Endothelial cell of umbilical vein (primary cell): ENCODE measurements around the gene PKD1. TPM values are rescaled to one million over a fixed set of nuclear protein-coding genes. Genes with fewer than 3 reads are reported as not detected.

Source experiments
- BruUV-seq: library from RNA; stranded (reverse); fragments of 400-500 nt; replicated peaks from 2 replicates; lab custom pipeline; 2021; lab: Mats Ljungman, UMichigan
- CTCF ChIA-PET: fragments of 300-600, 350-600 bp; sonication (Branson Sonifier 250); formaldehyde crosslinking; loops from one replicate; lab custom pipeline; 2021; ENCODE audit warnings: antibody characterized with exemption, inconsistent platforms; lab: Charles Lee
- POLR2A ChIA-PET: fragments of 300-600, 350-600 bp; sonication (Branson Sonifier 250); formaldehyde crosslinking; loops from one replicate; lab custom pipeline; 2021; ENCODE audit warnings: antibody characterized with exemption, inconsistent platforms; lab: Charles Lee
- DNase-seq: peaks from one replicate; pipeline ENCODE4 v3.0.0-alpha.2; 2011; ENCODE audit warnings: low read depth, low spot score
- FAIRE-seq: peaks from 2 replicates; lab custom pipeline; 2011; peaks lifted over from hg19 to GRCh38; lab: Jason Lieb, UNC
- H2AFZ ChIP-seq: 2 replicates; pipeline ENCODE4 v1.6.0; 2012; ENCODE audit warnings: low read depth, low read length, control low read depth, inconsistent platforms
- H3K27ac ChIP-seq: 2 replicates; pipeline ENCODE4 v1.5.1; 2011; ENCODE audit warnings: low read depth, mild to moderate bottlenecking, control low read depth, low read length, moderate library complexity; ENCODE audit not compliant: insufficient read depth
- H3K27me3 ChIP-seq, 2 experiments: 2 replicates each; pipeline versions ENCODE4 v1.6.0 to v1.6.1; 2011; ENCODE audit warnings: low read length in 2 of 2, mixed read lengths in 1 of 2; ENCODE audit not compliant: control insufficient read depth in 2 of 2, insufficient read depth in 2 of 2
- H3K36me3 ChIP-seq, 2 experiments: 2 replicates in 1 of 2; 3 replicates in 1 of 2; pipeline ENCODE4 v1.5.1; 2011; ENCODE audit warnings: low read length in 2 of 2, mild to moderate bottlenecking in 1 of 2, moderate library complexity in 1 of 2; ENCODE audit not compliant: control insufficient read depth in 2 of 2, insufficient read depth in 2 of 2; ENCODE audit errors: extremely low read depth in 1 of 2
- H3K4me1 ChIP-seq: 3 replicates; pipeline ENCODE4 v1.5.1; 2011; ENCODE audit warnings: mild to moderate bottlenecking, low read length; ENCODE audit not compliant: control insufficient read depth, insufficient read depth; ENCODE audit errors: extremely low read depth
- H3K4me2 ChIP-seq: 2 replicates; pipeline ENCODE4 v1.6.1; 2011; ENCODE audit warnings: low read length, control low read depth, mixed read lengths; ENCODE audit not compliant: insufficient read depth
- H3K4me3 ChIP-seq, 3 experiments: fragments of 200-600 bp in 1 of 3; sonication (generic), shearing (Covaris generic) in 1 of 3; replicated peaks in 1 of 3; 2 replicates each; pipeline ENCODE4 v1.5.1; 2011 to 2016; ENCODE audit warnings: control low read depth in 3 of 3, low read length in 3 of 3, mild to moderate bottlenecking in 2 of 3, inconsistent platforms in 1 of 3, low read depth in 1 of 3, moderate library complexity in 1 of 3; ENCODE audit not compliant: insufficient read depth in 1 of 3
- H3K79me2 ChIP-seq: 2 replicates; pipeline ENCODE4 v1.6.0; 2012; ENCODE audit warnings: low read length, inconsistent platforms; ENCODE audit not compliant: control insufficient read depth, insufficient read depth
- H3K9ac ChIP-seq: replicated peaks from 2 replicates; pipeline ENCODE3; 2011; ENCODE audit warnings: low read length, control low read depth; ENCODE audit not compliant: insufficient read depth; ENCODE audit errors: extremely low read depth
- H3K9me1 ChIP-seq: replicated peaks from 3 replicates; pipeline ENCODE4 v1.6.0; 2011; ENCODE audit warnings: mild to moderate bottlenecking, low read length; ENCODE audit not compliant: control insufficient read depth, insufficient read depth; ENCODE audit errors: extremely low read depth
- H3K9me3 ChIP-seq: replicated peaks from 2 replicates; pipeline ENCODE4 v1.5.1; 2012; ENCODE audit warnings: low read length, inconsistent platforms; ENCODE audit not compliant: control insufficient read depth, insufficient read depth
- H4K20me1 ChIP-seq: replicated peaks from 2 replicates; pipeline ENCODE3; 2011; ENCODE audit warnings: mild to moderate bottlenecking, low read length; ENCODE audit not compliant: control insufficient read depth, insufficient read depth; ENCODE audit errors: extremely low read depth
- CTCF ChIP-seq, 2 donors: IDR thresholded peaks; 1 replicate in 1 of 2; 2 replicates in 1 of 2; pipeline ENCODE4 v1.5.1; 2011; ENCODE audit warnings: low read length in 2 of 2, mild to moderate bottlenecking in 2 of 2, moderate library complexity in 2 of 2, control low read depth in 1 of 2, inconsistent platforms in 1 of 2, low read depth in 1 of 2; ENCODE audit not compliant: insufficient read depth in 1 of 2; ENCODE audit errors: extremely low read depth in 1 of 2
- EZH2 ChIP-seq: IDR thresholded peaks from 2 replicates; pipeline ENCODE4 v1.6.1; 2012; ENCODE audit warnings: borderline replicate concordance, low read depth, mild to moderate bottlenecking, moderate library complexity, low read length, inconsistent platforms; ENCODE audit not compliant: severe bottlenecking
- FOS ChIP-seq: IDR thresholded peaks from 2 replicates; pipeline ENCODE4 v1.6.1; 2011; ENCODE audit warnings: mild to moderate bottlenecking, low read length, moderate library complexity, borderline replicate concordance; ENCODE audit not compliant: insufficient read depth
- GATA2 ChIP-seq: IDR thresholded peaks from 2 replicates; pipeline ENCODE4 v1.7.0; 2011; ENCODE audit warnings: low read depth, mild to moderate bottlenecking, moderate library complexity, mixed read lengths, low read length; ENCODE audit not compliant: insufficient read length, insufficient read depth
- JUN ChIP-seq: IDR thresholded peaks from 2 replicates; pipeline ENCODE4 v1.6.1; 2011; ENCODE audit warnings: borderline replicate concordance, low read depth; ENCODE audit not compliant: insufficient read length, insufficient read depth
- MYC ChIP-seq: IDR thresholded peaks from one replicate; pipeline ENCODE4 v1.6.1; 2011; ENCODE audit warnings: mild to moderate bottlenecking, low read depth, low read length
- POLR2A ChIP-seq: IDR thresholded peaks from 2 replicates; pipeline ENCODE4 v1.6.1; 2012; ENCODE audit warnings: low read depth, mild to moderate bottlenecking, control low read depth, low read length
- POLR2AphosphoS5 ChIP-seq: IDR thresholded peaks from 2 replicates; pipeline ENCODE4 v1.6.1; 2012; ENCODE audit warnings: low read depth, mild to moderate bottlenecking, control low read depth, low read length, moderate library complexity; ENCODE audit not compliant: insufficient read depth
- dilution Hi-C: fragments of 300-500 bp; cut with MboI; formaldehyde crosslinking; loops from one replicate; pipeline ENCODE4 v1.15.0; 2019; ENCODE audit warnings: low sequenced_read_pairs; ENCODE audit not compliant: extremely low pct_ligation_motif_present
- intact Hi-C: fragments of 100-400 bp; cut with micrococcal nuclease; formaldehyde crosslinking; loops from one replicate; pipeline ENCODE4 v1.10.0; 2022
- polyA plus RNA-seq, 4 experiments: library from polyadenylated mRNA; depleted of rRNA in 3 of 4; stranded (reverse) in 3 of 4; unstranded in 1 of 4; fragments of >200 nt; gene quantifications; 2 replicates each; pipeline versions ENCODE4 v1.2.1 to v1.2.3, GENCODE V29; 2011 to 2012; ENCODE audit warnings: missing spikeins in 1 of 4
- total RNA-seq: library from RNA; stranded (reverse); gene quantifications from 2 replicates; pipeline ENCODE4 v1.2.3, GENCODE V29; 2021
- TF ChIP-seq, protein P1 (sequence below): IDR thresholded peaks from 2 replicates; pipeline ENCODE4 v1.6.1; 2011; ENCODE audit not compliant: insufficient read depth, insufficient read length

PKD1 gene
- total and polyA plus RNA-seq, 2 donors (not counting 3 experiments of a cell fraction or from before 2014, with no cell fraction given): 52.5 to 102 TPM

GRCh38 chr16:2086812-2087747, 48.6 kb downstream of the PKD1 start:
- H3K27me3 ChIP-seq: no peaks in the 10 kb centered on the region
- no peaks in the 10 kb centered on the region for H3K9me3 ChIP-seq
- POLR2A ChIA-PET: no interaction called here
- no peak overlapping the region for H3K4me2 ChIP-seq
- BruUV-seq: no TSS peak
- FAIRE-seq (no peak), DNase-seq (no peak)
- H3K27ac ChIP-seq: no peak overlapping the region
- H3K9ac ChIP-seq: no peak overlapping the region
- TF ChIP-seq MYC: no peak
- TF ChIP-seq GATA2: no peak
- TF ChIP-seq CTCF (IDR thresholded peaks at IDR 0.05; ENCODE audit: extremely low read depth in 1 of 2, insufficient read depth in 1 of 2, low read depth in 1 of 2, low read length in 2 of 2): no peak
- TF ChIP-seq EZH2: no peak
- no peak for TF ChIP-seq POLR2AphosphoS5
- no peak for TF ChIP-seq FOS
- TF ChIP-seq, protein P1, sequence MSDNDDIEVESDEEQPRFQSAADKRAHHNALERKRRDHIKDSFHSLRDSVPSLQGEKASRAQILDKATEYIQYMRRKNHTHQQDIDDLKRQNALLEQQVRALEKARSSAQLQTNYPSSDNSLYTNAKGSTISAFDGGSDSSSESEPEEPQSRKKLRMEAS: no peak
- no peak for TF ChIP-seq POLR2A
- no peak for TF ChIP-seq JUN
- no peak overlapping the region for H3K4me3 ChIP-seq
- peaks cover 5% of the 10 kb centered on the region for H3K4me1 ChIP-seq
- intact Hi-C loops (no loop called here), dilution Hi-C loops (no loop called here)
- H2AFZ ChIP-seq: no peak overlapping the region
- CTCF ChIA-PET: interaction anchor here (1.2 to 2.5 kb wide), 2 partner anchors 53 kb away, joined by 4 to 8 read pairs; no protein-coding TSS in a partner anchor
- no peaks in the 10 kb centered on the region for H3K79me2 ChIP-seq
- peaks cover 0 to 43% of the 10 kb centered on the region in 2 experiments for H3K36me3 ChIP-seq
- no peaks in the 10 kb centered on the region for H4K20me1 ChIP-seq
- H3K9me1 ChIP-seq: no peaks in the 10 kb centered on the region
